ENCODE measurements around the gene GPR142.

- no peak for TF ChIP-seq EP300 (IDR thresholded peaks at IDR 0.05)
- TF ChIP-seq CTCF (IDR thresholded peaks at IDR 0.05): no peak
- no peak for TF ChIP-seq POLR2A (IDR thresholded peaks at IDR 0.05)
- no peak for TF ChIP-seq POLR2AphosphoS5 (IDR thresholded peaks at IDR 0.05)
Measured at GRCh38 chr17:74394977-74395376, 27.7 kb downstream of the GPR142 start.
